CD8-positive, alpha-beta memory T cell (primary cell): ENCODE results near the gene RYR2. TPM values are rescaled to one million over a fixed set of nuclear protein-coding genes. Genes with fewer than 3 reads are reported as not detected.

Experiments
- CTCF ChIA-PET: fragments of 350-600 bp; sonication (Branson Sonifier 250); formaldehyde crosslinking; loops from one replicate; lab custom pipeline; 2021; ENCODE audit warnings: antibody characterized with exemption; lab: Charles Lee
- POLR2A ChIA-PET: fragments of 350-600 bp; sonication (Branson Sonifier 250); formaldehyde crosslinking; loops from one replicate; lab custom pipeline; 2021; ENCODE audit warnings: antibody characterized with exemption; lab: Charles Lee
- DNase-seq, 5 donors: peaks; one replicate each; pipeline versions ENCODE4 v3.0.0 to v3.0.0-alpha.2; 2020 to 2022; ENCODE audit warnings: mixed read lengths in 1 of 5
- H3K27ac ChIP-seq: one replicate; pipeline ENCODE4 v1.7.0; 2013; ENCODE audit warnings: low read depth, mild to moderate bottlenecking, low read length, moderate library complexity
- H3K27me3 ChIP-seq: 2 replicates; pipeline ENCODE4 v1.7.0; 2013; ENCODE audit warnings: low read length, mild to moderate bottlenecking; ENCODE audit not compliant: insufficient read depth, poor library complexity, severe bottlenecking
- H3K36me3 ChIP-seq: 2 replicates; pipeline ENCODE4 v1.7.0; 2013; ENCODE audit warnings: mild to moderate bottlenecking, low read length, moderate library complexity; ENCODE audit not compliant: insufficient read depth
- H3K4me1 ChIP-seq: 2 replicates; pipeline ENCODE4 v1.7.0; 2013; ENCODE audit warnings: mild to moderate bottlenecking, low read length, moderate library complexity; ENCODE audit not compliant: insufficient read depth
- H3K4me3 ChIP-seq: 2 replicates; pipeline ENCODE4 v1.7.0; 2013; ENCODE audit warnings: mild to moderate bottlenecking, low read length
- H3K9me3 ChIP-seq: 2 replicates; pipeline ENCODE4 v1.7.0; 2013; ENCODE audit warnings: mild to moderate bottlenecking, low read length
- H3K27ac Mint-ChIP-seq, 8 donors: one replicate each; pipeline ENCODE4 v1.8.0; 2020 to 2021; ENCODE audit warnings: mixed read lengths in 8 of 8, mild to moderate bottlenecking in 6 of 8, inconsistent platforms in 3 of 8, moderate library complexity in 3 of 8
- H3K27me3 Mint-ChIP-seq, 2 donors: one replicate each; pipeline ENCODE4 v1.8.0; 2020 to 2021; ENCODE audit warnings: mixed read lengths in 2 of 2, mild to moderate bottlenecking in 1 of 2, moderate library complexity in 1 of 2
- H3K36me3 Mint-ChIP-seq, 3 donors: one replicate each; pipeline ENCODE4 v1.8.0; 2020 to 2021; ENCODE audit warnings: mixed read lengths in 3 of 3, inconsistent platforms in 1 of 3, mild to moderate bottlenecking in 1 of 3
- H3K4me1 Mint-ChIP-seq, 3 donors: one replicate each; pipeline ENCODE4 v1.8.0; 2020 to 2021; ENCODE audit warnings: mixed read lengths in 3 of 3, inconsistent platforms in 1 of 3, mild to moderate bottlenecking in 1 of 3
- H3K4me3 Mint-ChIP-seq, 7 donors: one replicate each; pipeline ENCODE4 v1.8.0; 2020 to 2021; ENCODE audit warnings: mixed read lengths in 7 of 7, mild to moderate bottlenecking in 6 of 7, moderate library complexity in 4 of 7, inconsistent platforms in 2 of 7
- H3K9me3 Mint-ChIP-seq, 5 donors: one replicate each; pipeline ENCODE4 v1.8.0; 2020 to 2022; ENCODE audit warnings: mixed read lengths in 5 of 5, mild to moderate bottlenecking in 3 of 5, moderate library complexity in 2 of 5, inconsistent platforms in 1 of 5
- polyA plus RNA-seq: library from polyadenylated mRNA; unstranded; fragments of 300-500 nt; fragmentation: Illumina TruSeq; gene quantifications from one replicate; pipeline ENCODE4 v1.2.3, GENCODE V29; 2021
- total RNA-seq, 2 experiments: library from RNA; stranded (reverse); gene quantifications; one replicate each; pipeline ENCODE4 v1.2.3, GENCODE V29; 2021

RYR2 gene
- total and polyA plus RNA-seq, 3 experiments from 2014 or later: 0.06 to 0.13 (median 0.11) TPM

DNA sequence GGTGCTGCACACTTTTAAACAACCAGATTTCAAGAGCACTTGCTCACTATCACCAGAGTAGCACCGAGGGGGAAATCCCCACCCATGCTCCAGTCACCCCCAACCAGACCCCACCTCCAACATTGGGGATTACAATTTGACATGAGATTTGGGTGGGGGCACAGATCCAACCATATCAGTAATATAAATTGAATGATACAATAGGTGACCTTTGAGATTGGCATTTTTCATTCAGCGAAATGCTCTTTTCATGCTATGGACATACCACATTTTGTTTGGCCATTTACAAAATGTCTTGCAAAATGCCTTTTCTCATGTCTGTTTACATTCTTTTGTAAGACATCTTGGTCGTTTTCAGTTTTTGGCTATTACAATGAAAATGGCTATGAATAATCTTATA, 23.9 kb downstream of the RYR2 start:
- Mint-ChIP-seq H3K36me3 (no peaks in the 10 kb centered on the region), H3K4me3 (no peak overlapping the region), H3K27ac (no peak overlapping the region), H3K27me3 (peaks cover 9 to 23% of the 10 kb centered on the region in 2 donors), H3K9me3 (peaks cover 0 to 3% (median 0%) of the 10 kb centered on the region in 5 donors), H3K4me1 (no peaks in the 10 kb centered on the region)
- Histone ChIP-seq H3K27me3 (no peaks in the 10 kb centered on the region), H3K9me3 (no peaks in the 10 kb centered on the region), H3K36me3 (no peaks in the 10 kb centered on the region), H3K4me3 (no peak overlapping the region), H3K4me1 (no peaks in the 10 kb centered on the region), H3K27ac (no peak overlapping the region)
- DNase-seq: no peak
- ChIA-PET POLR2A (no interaction called here), CTCF (no interaction called here)

DNA sequence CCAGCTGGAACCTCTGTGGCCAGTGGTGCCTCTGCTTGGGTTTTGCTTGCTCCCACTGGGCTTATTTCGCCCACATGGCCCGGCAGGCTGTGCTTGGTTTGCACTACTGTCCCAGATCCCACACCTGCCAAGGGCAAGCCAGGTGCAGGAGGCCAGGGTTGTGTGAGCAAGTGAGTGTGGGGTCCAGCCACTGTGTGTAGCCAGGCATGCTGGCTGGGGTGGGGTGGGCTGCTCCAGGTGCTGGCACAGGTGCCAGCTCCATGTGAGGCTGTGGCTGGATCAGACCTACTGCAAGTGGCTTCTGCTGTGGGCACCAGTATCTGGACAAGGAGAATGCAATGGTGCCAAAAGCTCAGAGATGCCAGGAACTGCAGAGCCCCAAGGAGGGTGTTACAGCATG, 28.5 kb downstream of the RYR2 start:
- H3K27me3 ChIP-seq: no peaks in the 10 kb centered on the region
- Mint-ChIP-seq H3K4me3 (no peak overlapping the region), H3K27me3 (peaks cover 14 to 27% of the 10 kb centered on the region in 2 donors), H3K36me3 (peaks cover 0 to 6% (median 0%) of the 10 kb centered on the region in 3 donors), H3K27ac (no peak overlapping the region), H3K4me1 (no peaks in the 10 kb centered on the region), H3K9me3 (peaks cover 0 to 9% (median 3%) of the 10 kb centered on the region in 5 donors)
- no peak for DNase-seq
- H3K27ac ChIP-seq: no peak overlapping the region
- no peaks in the 10 kb centered on the region for H3K9me3 ChIP-seq
- no peak overlapping the region for H3K4me3 ChIP-seq
- POLR2A ChIA-PET: no interaction called here
- CTCF ChIA-PET: interaction anchor here (1.7 kb wide), 1 partner anchor 9 kb away, joined by 3 read pairs; no protein-coding TSS in a partner anchor
- H3K4me1 ChIP-seq: no peaks in the 10 kb centered on the region
- no peaks in the 10 kb centered on the region for H3K36me3 ChIP-seq

DNA sequence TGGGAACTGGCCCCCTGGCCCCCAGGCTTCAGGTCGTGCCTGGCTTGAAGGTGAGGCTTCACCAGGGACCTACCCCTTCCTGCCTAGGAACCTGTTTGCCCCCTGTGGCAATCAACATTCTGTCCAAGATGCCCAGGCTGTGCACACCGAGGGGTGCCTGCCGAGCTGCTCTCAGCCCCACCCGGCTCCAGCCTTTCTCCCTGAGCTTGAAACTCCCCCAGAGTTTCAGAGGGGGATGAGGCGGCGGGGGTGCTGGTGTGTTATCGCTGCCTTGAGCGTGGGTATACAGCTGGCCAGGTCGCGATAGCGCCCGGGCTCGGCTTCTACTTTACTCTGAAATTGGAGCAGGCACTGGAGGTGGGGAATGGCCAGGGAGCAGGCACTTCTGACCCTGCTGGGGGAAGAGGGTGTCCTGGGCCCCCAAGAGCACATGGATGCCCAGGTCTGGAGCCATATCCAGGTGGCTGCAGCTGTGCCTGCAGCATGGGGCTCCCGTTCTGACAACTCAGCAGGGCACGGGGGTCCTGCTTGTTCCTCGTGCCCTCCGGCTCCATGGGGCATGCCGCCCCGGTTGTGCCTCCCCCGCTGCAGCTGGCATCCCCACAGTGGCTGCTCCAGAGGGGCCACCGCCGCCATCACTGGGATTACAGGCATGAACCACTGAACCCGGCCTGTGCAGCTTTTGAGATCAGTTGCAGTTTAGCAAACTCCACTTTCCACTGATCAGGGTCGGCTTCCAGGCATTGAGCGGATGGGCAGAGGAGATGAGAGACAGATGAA, 29.8 kb downstream of the RYR2 start:
- CTCF ChIA-PET: no interaction called here

DNA sequence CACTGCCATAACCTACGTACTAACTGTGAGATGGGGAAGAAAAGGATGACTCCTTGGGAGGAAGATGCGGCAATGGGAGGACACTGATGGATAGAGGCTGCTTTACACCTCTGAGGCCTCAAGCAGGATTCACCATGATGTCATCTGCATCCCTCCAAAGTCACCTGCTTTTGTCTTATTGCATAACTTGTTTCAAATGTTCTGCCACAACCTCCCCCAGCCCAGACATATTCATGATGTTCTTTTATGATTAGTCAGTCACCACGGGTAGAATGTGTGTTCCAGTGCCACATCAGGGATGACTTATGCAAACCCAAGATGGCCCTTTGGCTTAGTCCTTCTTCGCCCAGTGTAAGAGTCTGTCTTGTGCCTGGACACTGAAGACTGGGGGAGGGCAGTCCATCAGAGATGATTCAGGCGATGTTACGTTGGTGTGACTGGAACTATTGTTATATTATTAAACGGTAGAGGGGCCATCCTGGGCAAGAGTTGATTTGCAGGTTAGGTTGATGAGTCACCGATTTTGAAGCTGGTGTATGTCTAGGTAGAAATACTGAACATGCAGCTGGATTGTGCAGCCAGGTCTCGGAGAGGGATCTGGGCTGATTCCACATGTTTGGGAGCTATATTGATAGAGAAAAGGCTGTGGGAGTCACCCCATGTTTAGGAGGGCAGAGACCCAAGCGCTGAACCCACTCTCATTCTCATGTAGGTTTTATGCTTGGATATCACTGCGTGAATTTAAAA, 32.6 kb downstream of the RYR2 start:
- peaks cover 0 to 6% (median 0%) of the 10 kb centered on the region in 3 donors for H3K36me3 Mint-ChIP-seq
- Histone ChIP-seq H3K36me3 (no peaks in the 10 kb centered on the region), H3K4me1 (no peaks in the 10 kb centered on the region), H3K27ac (no peak overlapping the region), H3K27me3 (no peaks in the 10 kb centered on the region), H3K4me3 (no peak overlapping the region), H3K9me3 (no peaks in the 10 kb centered on the region)
- H3K4me3 Mint-ChIP-seq: no peak overlapping the region
- H3K27me3 Mint-ChIP-seq: peaks cover 5 to 10% of the 10 kb centered on the region in 2 donors
- no peak overlapping the region for H3K27ac Mint-ChIP-seq
- DNase-seq: no peak
- ChIA-PET POLR2A (no interaction called here), CTCF (no interaction called here)
- peaks cover 0 to 9% (median 2%) of the 10 kb centered on the region in 5 donors for H3K9me3 Mint-ChIP-seq
- no peaks in the 10 kb centered on the region for H3K4me1 Mint-ChIP-seq

More for the DNA sequence above, 29.8 kb downstream of the RYR2 start:
- Mint-ChIP-seq H3K27me3 (peaks cover 10 to 24% of the 10 kb centered on the region in 2 donors), H3K9me3 (peaks cover 0 to 9% (median 3%) of the 10 kb centered on the region in 5 donors), H3K4me1 (no peaks in the 10 kb centered on the region), H3K27ac (no peak overlapping the region), H3K36me3 (peaks cover 0 to 6% (median 0%) of the 10 kb centered on the region in 3 donors), H3K4me3 (no peak overlapping the region)
- no peaks in the 10 kb centered on the region for H3K27me3 ChIP-seq
- H3K9me3 ChIP-seq: no peaks in the 10 kb centered on the region
- H3K4me1 ChIP-seq: no peaks in the 10 kb centered on the region
- no peak for DNase-seq
- no peak overlapping the region for H3K4me3 ChIP-seq
- no peak overlapping the region for H3K27ac ChIP-seq
- H3K36me3 ChIP-seq: no peaks in the 10 kb centered on the region
- POLR2A ChIA-PET: no interaction called here

DNA sequence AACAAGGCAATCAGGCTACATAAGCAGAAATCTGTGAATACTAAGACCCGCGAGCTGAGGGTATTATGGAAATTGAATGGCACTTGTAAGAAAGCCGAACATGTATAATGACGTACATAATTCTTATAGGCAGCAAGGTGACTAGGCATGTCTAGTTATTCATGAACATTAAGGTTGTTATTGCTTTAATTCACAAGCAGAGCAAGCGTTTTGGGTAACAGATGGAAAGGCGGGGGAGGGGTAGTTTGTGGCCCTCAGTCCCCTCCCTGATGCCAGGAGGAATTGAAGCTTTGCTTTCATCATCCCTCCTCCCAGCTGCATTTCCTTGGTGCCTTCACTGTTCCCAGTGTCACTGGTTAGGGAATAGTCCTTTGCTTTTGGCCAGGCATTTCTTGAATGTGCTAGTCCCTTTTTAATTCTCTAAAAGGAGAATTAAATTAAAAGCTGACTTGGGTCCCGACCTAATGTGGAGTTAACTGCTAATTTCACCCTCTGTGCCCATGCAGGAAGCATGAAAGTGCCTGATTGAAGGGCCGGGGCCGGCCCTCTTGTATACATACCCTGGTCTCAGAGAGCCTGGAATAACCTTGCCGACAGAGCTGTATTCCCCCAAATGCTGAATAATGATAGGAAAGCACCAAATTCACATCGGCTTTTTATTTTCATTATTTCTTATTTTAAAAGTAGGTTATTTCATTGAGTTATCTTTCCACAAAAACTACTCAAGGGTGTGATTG, 42.5 kb downstream of the RYR2 start:
- H3K9me3 Mint-ChIP-seq: peaks cover 0 to 2% (median 0%) of the 10 kb centered on the region in 5 donors
- POLR2A ChIA-PET: no interaction called here

DNA sequence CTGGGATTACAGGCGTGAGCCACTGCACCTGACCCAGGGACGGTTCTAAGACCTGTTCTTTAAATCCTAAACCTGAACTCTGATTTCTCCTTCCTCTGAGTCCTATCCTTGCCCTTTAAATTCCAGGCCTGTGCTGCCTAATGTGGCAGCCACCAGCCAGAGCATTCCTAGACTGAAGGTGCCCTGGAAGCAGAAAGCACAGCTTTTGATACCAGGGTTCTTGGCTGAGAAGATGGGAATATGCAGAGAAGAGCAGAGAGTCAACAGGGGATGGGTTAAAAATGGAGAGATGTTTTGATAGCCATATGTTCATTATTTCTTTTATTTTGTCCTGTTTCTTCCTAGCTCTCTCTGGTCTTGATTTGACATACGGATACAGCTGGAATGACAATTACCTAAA, 49.7 kb downstream of the RYR2 start:
- DNase-seq: no peak
- H3K36me3 Mint-ChIP-seq: no peaks in the 10 kb centered on the region
- ChIA-PET POLR2A (no interaction called here), CTCF (no interaction called here)
- H3K4me3 Mint-ChIP-seq: no peak overlapping the region
- Histone ChIP-seq H3K36me3 (no peaks in the 10 kb centered on the region), H3K4me3 (no peak overlapping the region), H3K27ac (no peak overlapping the region), H3K27me3 (no peaks in the 10 kb centered on the region), H3K4me1 (no peaks in the 10 kb centered on the region), H3K9me3 (no peaks in the 10 kb centered on the region)
- no peak overlapping the region for H3K27ac Mint-ChIP-seq
- peaks cover 3 to 8% of the 10 kb centered on the region in 2 donors for H3K27me3 Mint-ChIP-seq
- no peaks in the 10 kb centered on the region for H3K9me3 Mint-ChIP-seq
- H3K4me1 Mint-ChIP-seq: no peaks in the 10 kb centered on the region

More for the DNA sequence above, 42.5 kb downstream of the RYR2 start:
- Mint-ChIP-seq H3K4me1 (no peaks in the 10 kb centered on the region), H3K4me3 (no peak overlapping the region), H3K27ac (no peak overlapping the region), H3K36me3 (no peaks in the 10 kb centered on the region), H3K27me3 (peaks cover 3 to 8% of the 10 kb centered on the region in 2 donors)
- no peaks in the 10 kb centered on the region for H3K4me1 ChIP-seq
- DNase-seq: no peak
- no peaks in the 10 kb centered on the region for H3K9me3 ChIP-seq
- CTCF ChIA-PET: no interaction called here
- H3K27ac ChIP-seq: no peak overlapping the region
- no peak overlapping the region for H3K4me3 ChIP-seq
- H3K36me3 ChIP-seq: no peaks in the 10 kb centered on the region
- no peaks in the 10 kb centered on the region for H3K27me3 ChIP-seq

DNA sequence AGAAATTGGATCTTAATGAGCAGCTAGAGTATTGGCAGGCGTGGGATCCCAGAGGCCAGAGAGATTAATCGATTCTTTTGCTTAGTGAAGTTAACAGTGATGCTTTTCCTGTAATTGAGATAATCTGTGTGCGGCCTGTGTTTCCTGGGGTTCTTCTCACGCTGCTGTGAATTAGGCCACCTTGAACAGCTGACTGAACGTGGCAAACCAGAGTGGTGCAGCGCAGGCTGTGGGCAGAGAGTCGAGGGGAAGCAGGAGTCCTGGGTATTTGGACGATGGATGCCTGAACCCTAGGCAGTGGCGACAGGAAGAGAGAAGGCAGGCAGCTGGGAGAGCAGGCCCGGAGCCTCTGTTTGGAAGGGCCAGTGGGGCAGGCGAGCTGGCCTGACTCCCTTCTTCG, 51.7 kb downstream of the RYR2 start:
- ChIA-PET POLR2A (no interaction called here), CTCF (no interaction called here)
- peaks cover 1 to 11% of the 10 kb centered on the region in 2 donors for H3K27me3 Mint-ChIP-seq
- Histone ChIP-seq H3K36me3 (no peaks in the 10 kb centered on the region), H3K9me3 (no peaks in the 10 kb centered on the region), H3K4me3 (no peak overlapping the region), H3K4me1 (no peaks in the 10 kb centered on the region), H3K27ac (no peak overlapping the region), H3K27me3 (no peaks in the 10 kb centered on the region)
- no peaks in the 10 kb centered on the region for H3K4me1 Mint-ChIP-seq
- H3K27ac Mint-ChIP-seq: no peak overlapping the region
- H3K36me3 Mint-ChIP-seq: no peaks in the 10 kb centered on the region
- H3K9me3 Mint-ChIP-seq: no peaks in the 10 kb centered on the region
- no peak for DNase-seq
- no peak overlapping the region for H3K4me3 Mint-ChIP-seq
